Measurements from ENCODE around the gene XAGE5.
"Not testable (repeated sequence)": the region's sequence is repeated elsewhere in the genome, so short reads cannot be mapped to it uniquely, and the experiment has no call there.

Gene XAGE5, protein sequence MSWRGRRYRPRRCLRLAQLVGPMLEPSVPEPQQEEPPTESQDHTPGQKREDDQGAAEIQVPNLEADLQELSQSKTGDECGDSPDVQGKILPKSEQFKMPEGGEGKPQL

GRCh38 chrX:52811065-52811625, at the start of gene XAGE5:
Gene XAGE5, plus strand, starts transcription at chrX:52811287. Its CDS starts 1,280 bp downstream, at chrX:52812567.
- no peak for DNase-seq (ENCODE audit: low read depth in 2 of 2)

DNA sequence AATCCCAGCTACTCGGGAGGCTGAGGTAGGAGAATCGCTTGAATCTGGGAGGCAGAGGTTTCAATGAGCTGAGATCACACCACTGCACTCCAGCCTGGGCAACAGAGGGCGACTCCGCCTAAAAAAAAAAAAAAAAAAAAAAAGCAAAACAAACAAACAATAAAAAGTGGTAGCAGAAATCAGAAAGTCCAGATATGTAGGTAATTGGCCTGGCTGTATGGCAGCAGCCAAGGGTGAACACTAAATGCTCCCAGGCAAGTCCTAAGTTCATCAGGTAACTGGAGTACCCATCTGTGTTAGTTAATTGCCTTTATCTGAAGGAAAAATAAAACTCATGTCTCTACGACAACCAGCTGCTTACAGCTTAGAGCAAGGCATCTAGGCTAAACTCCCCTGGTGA, 45.1 kb upstream of the XAGE5 start:
- DNase-seq (ENCODE audit: low read depth in 2 of 2): not testable (repeated sequence)

DNA sequence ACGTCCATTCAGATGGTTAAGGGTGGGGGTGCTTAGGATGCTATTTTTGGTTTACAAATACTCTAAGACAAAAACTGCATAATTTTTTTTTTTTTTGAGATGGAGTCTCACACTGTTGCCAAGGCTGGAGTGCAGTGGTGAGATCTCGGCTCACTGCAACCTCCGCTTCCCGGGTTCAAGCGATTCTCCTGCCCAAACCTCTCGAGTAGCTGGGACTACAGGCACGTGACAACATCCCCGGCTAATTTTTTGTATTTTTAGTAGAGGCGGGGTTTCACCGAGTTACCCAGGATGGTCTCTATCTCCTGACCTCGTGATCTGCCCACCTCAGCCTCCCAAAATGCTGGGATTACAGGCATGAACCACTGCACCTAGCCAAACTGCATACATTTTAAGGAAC, 37.6 kb upstream of the XAGE5 start:
- DNase-seq (ENCODE audit: low read depth in 2 of 2): not testable (repeated sequence)

DNA sequence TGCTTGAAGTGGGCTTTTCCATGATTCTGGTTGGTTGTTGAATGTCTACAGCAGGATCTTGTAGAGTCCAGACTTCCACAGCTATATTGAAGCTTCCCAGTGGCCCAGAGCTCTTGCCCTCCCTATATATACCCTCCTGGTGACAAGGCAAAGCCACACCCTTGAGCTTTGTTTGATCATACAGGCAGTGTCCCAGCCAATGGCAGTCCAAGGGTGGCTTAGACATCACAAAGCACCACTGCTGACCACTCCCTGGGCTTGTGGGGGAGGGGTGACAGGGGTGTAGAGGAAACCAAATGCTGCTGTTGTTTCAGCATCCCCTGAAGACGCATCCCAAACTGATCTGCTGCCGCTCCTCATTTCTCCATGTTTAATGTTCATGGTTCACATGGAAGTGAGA, 13.8 kb upstream of the XAGE5 start, which contains the start of gene SPANXN5:
Gene SPANXN5, minus strand, starts transcription at position 101 of the 400 bp plus-strand sequence. Its CDS starts 79 bp downstream, at position 22.
- DNase-seq (ENCODE audit: low read depth in 2 of 2): not testable (repeated sequence)

DNA sequence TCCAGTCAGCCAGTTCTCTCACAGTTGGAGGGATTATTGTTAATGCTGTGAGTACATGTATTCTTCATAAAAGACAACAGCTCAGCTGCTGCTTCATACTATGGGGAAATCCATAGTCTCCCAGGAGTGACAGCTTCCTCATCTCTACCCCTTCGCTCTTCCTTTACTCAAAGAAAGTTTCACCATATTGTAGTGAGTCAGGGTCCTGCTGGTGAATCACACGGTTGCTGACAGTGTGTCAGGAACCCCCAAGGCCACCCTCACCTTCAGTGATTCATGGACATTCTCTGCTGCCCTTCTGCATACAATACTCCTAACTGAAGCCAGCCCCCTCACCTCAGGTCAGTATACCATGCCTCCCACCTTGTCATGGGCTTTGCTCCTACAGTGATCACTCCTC, 6.2 kb upstream of the XAGE5 start:
- DNase-seq (ENCODE audit: low read depth in 2 of 2): not testable (repeated sequence)

DNA sequence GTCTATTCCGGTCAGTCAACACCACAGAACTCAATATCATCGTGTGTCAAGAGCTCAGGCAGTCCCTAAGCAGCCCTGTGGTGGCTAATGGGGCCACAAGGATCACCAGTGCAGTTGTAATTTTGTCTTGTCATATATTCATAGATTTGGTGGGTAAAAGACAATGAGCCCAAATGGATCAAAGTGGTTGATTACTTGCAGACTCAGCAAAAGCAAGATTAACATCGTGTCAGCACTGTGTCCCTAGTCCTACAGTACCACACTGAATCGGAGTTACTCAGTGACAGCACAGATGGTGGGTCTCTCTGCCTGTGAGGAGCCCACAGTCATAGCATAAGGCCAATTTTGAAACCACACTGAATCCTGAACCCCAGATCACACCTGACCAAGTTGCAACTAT, 8.7 kb downstream of the XAGE5 start:
- no peak for DNase-seq (ENCODE audit: low read depth in 2 of 2)

DNA sequence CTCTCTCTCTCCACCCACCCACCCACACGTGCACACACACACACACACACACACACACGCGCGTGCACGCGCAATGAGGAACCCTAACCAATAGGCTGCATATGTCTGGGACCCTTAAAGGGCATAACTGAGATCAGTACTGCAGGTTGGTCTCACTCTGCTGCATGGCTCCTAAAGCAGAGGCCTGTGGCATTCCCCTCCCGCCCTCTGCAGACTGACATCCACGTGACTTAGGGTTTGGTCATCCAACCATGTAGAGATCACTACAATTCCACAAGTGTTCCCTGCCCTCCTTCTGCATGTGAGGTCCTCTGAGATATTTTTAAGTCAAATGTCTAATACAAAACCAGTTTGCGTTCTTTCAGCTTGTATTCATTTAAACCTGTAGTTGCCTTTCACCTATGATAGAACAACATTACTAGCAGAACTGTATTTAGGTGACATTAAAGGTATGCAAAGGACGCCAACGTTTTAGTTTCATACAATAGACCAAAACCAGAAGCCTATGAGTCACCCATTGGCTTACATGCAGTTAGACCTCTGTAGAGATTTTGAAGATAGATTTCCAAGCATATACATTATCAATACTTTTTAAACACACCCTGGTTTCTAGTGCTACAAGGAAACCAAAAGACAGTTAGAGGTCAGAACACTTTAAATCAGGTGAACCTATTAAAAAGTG, 10.1 kb downstream of the XAGE5 start:
- DNase-seq (ENCODE audit: low read depth in 2 of 2): no peak

DNA sequence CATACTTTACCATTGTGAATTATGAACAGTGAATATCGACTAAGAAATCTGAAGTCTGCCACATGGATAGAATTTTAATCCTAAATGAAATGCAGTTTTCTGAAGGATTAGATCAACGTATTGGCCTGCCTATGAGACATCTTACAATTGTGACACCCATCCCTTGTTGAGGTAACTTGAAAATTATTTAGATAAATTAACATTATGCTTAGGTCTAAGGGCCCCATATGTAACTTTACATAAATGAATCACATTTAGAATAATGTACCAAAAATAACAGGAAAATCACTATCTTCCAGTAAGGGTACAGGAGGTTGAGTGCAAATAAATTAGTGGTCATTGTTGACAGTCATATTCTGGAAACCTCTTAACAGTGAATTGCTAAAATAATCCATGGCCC, 13.5 kb downstream of the XAGE5 start:
- no peak for DNase-seq (ENCODE audit: low read depth in 2 of 2)

DNA sequence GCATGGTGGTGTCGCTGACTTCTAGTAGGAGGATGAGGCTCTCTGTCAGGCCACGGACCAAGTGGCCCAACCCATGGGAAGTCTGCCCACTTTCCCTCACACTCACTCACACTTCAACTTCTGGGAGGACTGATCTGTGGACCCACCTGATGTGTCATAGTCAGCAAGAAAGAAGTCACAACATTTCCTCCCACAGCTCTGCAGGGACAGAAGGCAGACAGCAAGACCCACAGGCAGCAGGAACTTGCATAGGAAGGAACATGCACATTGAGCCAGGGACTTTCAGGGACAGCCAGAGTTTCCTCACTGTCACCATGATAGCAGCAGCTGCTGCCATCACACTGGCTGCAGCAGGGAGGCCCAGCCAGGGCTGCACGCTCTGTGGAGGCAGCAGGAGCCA, 19.5 kb downstream of the XAGE5 start:
- DNase-seq (ENCODE audit: low read depth in 2 of 2): no peak

DNA sequence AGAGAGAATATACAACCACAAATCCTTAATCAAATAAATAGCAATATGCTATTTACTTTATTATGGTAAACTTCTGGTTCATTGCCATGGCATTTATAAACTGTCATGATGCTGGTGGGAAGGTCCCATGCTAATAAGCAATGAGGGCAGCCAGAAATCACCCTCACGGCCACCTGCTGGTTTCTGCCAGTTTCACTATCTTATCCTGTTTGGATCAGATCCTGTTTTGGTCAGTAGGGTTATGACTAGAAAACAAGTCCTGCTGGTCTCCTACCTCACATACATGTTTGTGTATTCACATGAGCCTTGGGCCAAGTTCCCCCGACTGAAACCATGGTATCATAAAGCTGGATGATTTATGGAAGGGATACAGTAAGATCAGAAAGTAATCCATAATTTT, 28.1 kb downstream of the XAGE5 start:
- DNase-seq (ENCODE audit: low read depth in 2 of 2): no peak

- DNase-seq (ENCODE audit: low read depth in 2 of 2): not testable (repeated sequence)
Observed at GRCh38 chrX:52843619-52844018, 32.5 kb downstream of the XAGE5 start.

DNA sequence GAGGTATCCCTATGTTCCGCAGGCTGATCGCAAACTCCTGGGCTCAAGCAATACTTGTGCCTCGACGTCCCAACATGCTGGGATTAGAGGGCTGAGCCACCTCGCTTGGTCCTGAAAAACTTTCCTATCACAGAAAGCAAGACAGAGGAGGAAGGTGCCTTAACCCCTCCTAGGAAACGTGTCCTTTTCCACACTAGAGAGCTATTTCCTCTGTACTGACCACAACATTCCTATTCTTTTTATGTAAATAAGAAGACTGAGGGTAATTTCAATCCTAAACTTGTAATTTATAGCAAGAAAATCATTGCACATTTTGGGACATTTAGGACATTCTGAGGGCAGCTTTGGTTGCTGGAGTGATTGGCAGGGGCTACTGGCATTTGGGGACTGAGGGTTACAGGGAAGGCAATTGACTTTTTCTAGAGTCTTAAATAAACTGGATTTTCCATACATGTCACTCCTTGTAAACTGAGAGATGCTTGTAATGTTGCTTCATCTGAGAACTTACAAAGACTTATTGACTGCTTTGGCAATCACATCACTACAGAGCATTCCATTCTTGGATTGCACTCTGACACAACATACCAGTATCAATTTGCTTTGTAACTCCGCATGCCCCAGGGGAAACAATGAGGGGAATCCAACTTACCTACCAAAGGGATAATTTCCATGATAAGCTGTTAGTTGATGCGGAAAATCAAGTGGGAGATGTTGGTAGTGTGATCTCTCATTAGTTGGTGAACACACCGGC, 41.2 kb downstream of the XAGE5 start:
- DNase-seq (ENCODE audit: low read depth in 2 of 2): no peak

DNA sequence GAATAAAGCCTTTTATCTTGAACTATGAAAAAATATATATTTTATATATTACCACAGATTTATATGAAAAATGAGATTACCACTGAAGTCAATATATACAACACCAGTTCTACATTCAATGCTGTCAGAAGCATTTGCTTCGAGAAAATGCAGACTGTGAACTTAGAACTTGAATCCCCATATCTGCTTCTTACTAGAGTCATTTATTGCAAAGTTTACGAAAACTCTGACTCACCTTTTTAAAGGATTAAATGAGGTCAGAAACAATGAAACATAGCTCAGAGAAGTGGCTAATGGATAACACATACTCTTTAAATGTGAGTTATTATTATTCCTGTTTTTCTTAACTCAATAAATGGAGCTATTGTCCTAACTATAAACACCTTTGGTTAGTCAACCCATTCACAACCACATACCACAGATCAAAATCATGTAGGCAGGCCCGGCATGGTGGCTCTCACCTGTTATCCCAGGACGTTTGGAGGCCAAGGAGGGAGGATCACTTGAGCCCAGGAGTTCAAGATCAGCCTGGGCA, 46.0 kb downstream of the XAGE5 start:
- DNase-seq (ENCODE audit: low read depth in 2 of 2): not testable (repeated sequence)

DNA sequence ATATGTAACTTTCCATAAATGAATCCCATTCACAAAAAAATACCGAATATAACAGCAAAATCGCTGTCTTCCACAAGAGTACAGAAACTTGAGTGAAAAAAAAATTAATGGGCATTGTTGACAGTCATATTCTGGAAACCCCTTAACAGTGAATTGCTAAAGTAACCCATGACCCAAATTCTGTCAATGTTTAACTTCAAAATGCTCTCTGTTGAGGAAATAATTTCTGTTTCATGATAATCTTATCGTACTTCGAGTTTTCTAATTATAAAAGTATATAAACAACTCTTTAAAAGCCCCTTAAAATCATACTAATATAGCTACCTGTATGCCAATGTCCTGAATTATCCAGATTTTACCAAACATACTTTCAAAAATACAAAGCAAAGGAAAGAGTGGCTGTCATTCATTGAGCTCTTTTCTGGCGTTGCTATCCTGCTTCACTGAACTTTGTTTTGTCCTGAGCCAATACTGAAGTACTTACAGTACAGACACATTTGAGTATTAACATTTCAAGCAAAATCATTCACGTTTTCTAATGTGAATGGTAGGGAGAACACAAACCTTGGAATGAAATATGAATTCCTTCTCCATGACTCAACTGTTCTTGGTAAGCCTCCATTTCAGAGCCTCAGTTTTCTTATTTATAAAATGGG, 54.4 kb downstream of the XAGE5 start:
- DNase-seq (ENCODE audit: low read depth in 2 of 2): no peak

Measured in stimulated activated CD8-positive, alpha-beta memory T cell treated with anti-CD3 and anti-CD28 coated beads, Interleukin-7, amount 100 ng/mL, for 4 hours (primary cell).